Smooth muscle cell (in vitro differentiated cells): Measurements from ENCODE around the gene KRT7. TPM values are rescaled to one million over a fixed set of nuclear protein-coding genes. Genes with fewer than 3 reads are reported as not detected.

Experiments used
- DNase-seq: peaks from one replicate; lab custom pipeline; 2025; ENCODE audit not compliant: unreplicated experiment; lab: John Stamatoyannopoulos, UW
- H2AFZ ChIP-seq: fragments of 200-600 bp; sonication (generic); 2 replicates; pipeline ENCODE4 v1.6.0; 2016; ENCODE audit warnings: antibody characterized with exemption, low read depth, mild to moderate bottlenecking
- H3F3A ChIP-seq: fragments of 200-600 bp; sonication (generic); 2 replicates; pipeline ENCODE4 v1.6.0; 2017; ENCODE audit warnings: antibody characterized with exemption, low read depth
- H3K27ac ChIP-seq: fragments of 200-600 bp; sonication (generic); 2 replicates; pipeline ENCODE4 v1.5.1; 2016; ENCODE audit warnings: low read depth, mild to moderate bottlenecking
- H3K27me3 ChIP-seq: fragments of 200-600 bp; sonication (generic); 2 replicates; pipeline ENCODE4 v1.6.1; 2016; ENCODE audit warnings: low read depth, mild to moderate bottlenecking
- H3K36me3 ChIP-seq: fragments of 200-600 bp; sonication (generic); 2 replicates; pipeline ENCODE4 v1.5.1; 2016; ENCODE audit warnings: low read depth
- H3K4me1 ChIP-seq: fragments of 200-600 bp; sonication (generic); 2 replicates; pipeline ENCODE4 v1.5.1; 2016; ENCODE audit warnings: low read depth
- H3K4me2 ChIP-seq: fragments of 200-600 bp; sonication (generic); 2 replicates; pipeline ENCODE4 v1.6.0; 2016; ENCODE audit warnings: mild to moderate bottlenecking
- H3K4me3 ChIP-seq: fragments of 200-600 bp; sonication (generic); 2 replicates; pipeline ENCODE4 v1.5.1; 2016; ENCODE audit warnings: mild to moderate bottlenecking
- H3K79me2 ChIP-seq: fragments of 200-600 bp; sonication (generic); 2 replicates; pipeline ENCODE4 v1.6.0; 2016; ENCODE audit warnings: low read depth, mild to moderate bottlenecking
- H3K9ac ChIP-seq: fragments of 200-600 bp; sonication (generic); 2 replicates; pipeline ENCODE4 v1.6.0; 2016; ENCODE audit warnings: low read depth
- H3K9me3 ChIP-seq: fragments of 200-600 bp; sonication (generic); replicated peaks from 2 replicates; pipeline ENCODE4 v1.5.1; 2016; ENCODE audit warnings: low read depth
- H4K20me1 ChIP-seq: fragments of 200-600 bp; sonication (generic); 2 replicates; pipeline ENCODE4 v1.6.0; 2016; ENCODE audit warnings: low read depth
- CTCF ChIP-seq: fragments of 200-600 bp; sonication (generic); IDR thresholded peaks from 2 replicates; pipeline ENCODE4 v1.5.1; 2017; ENCODE audit warnings: borderline replicate concordance, mild to moderate bottlenecking, antibody characterized with exemption; ENCODE audit not compliant: insufficient read depth, poor library complexity, severe bottlenecking
- WGBS: methylation state at CpG from one replicate; pipeline ENCODE4 v1.1.7; 2016; ENCODE audit warnings: low lambda C conversion rate; 5-methylcytosine and 5-hydroxymethylcytosine counted together
- polyA plus RNA-seq: library from polyadenylated mRNA; unstranded; fragments of >200 nt; fragmentation: Nextera tagmentation; extraction: Ambion mirVana; gene quantifications from 2 replicates; pipeline ENCODE4 v1.2.1, GENCODE V29; 2016
- total RNA-seq: library from RNA; depleted of rRNA; stranded (reverse); fragments of >200 nt; gene quantifications from 2 replicates; pipeline ENCODE4 v1.2.3, GENCODE V29; 2014

KRT7 gene
- total and polyA plus RNA-seq, 2 experiments from 2014 or later, result 190 to 214 TPM

GRCh38 chr12:52193991-52194390 lies 39.1 kb upstream of the KRT7 start:
- H3K27me3 ChIP-seq, result no peaks in the 10 kb centered on the region
- no peak overlapping the region for H3K9ac ChIP-seq
- H2AFZ ChIP-seq, result peak overlapping the region; percentile 5
- H3K4me1 ChIP-seq, result peaks cover 20% of the 10 kb centered on the region
- peak overlapping the region; percentile 59 for H3K4me2 ChIP-seq
- H3K27ac ChIP-seq, result peak overlapping the region; percentile 55
- H3K9me3 ChIP-seq, result no peaks in the 10 kb centered on the region
- H3F3A ChIP-seq, result peaks cover 11% of the 10 kb centered on the region
- no peaks in the 10 kb centered on the region for H4K20me1 ChIP-seq
- H3K36me3 ChIP-seq, result no peaks in the 10 kb centered on the region
- no peaks in the 10 kb centered on the region for H3K79me2 ChIP-seq
- TF ChIP-seq CTCF, result no peak
- WGBS, result 56% methylated on average over 6 of the region's 6 CpGs
- DNase-seq, result no peak
- H3K4me3 ChIP-seq, result no peak overlapping the region

GRCh38 chr12:52195065-52195730 lies 37.8 kb upstream of the KRT7 start:
- peak overlapping the region; percentile 59 for H3K4me2 ChIP-seq
- TF ChIP-seq CTCF, result no peak
- no peaks in the 10 kb centered on the region for H3K9me3 ChIP-seq
- DNase-seq, result no peak
- peak overlapping the region; percentile 55 for H3K27ac ChIP-seq
- H3F3A ChIP-seq, result peaks cover 11% of the 10 kb centered on the region
- 30% methylated on average over 8 of the region's 8 CpGs for WGBS
- H3K9ac ChIP-seq, result peak overlapping the region; percentile 54
- no peaks in the 10 kb centered on the region for H3K27me3 ChIP-seq
- peaks cover 20% of the 10 kb centered on the region for H3K4me1 ChIP-seq
- no peaks in the 10 kb centered on the region for H3K36me3 ChIP-seq
- H3K4me3 ChIP-seq, result no peak overlapping the region
- no peaks in the 10 kb centered on the region for H4K20me1 ChIP-seq
- H3K79me2 ChIP-seq, result no peaks in the 10 kb centered on the region
- peak overlapping the region; percentile 28 for H2AFZ ChIP-seq

GRCh38 chr12:52197371-52198231 lies 35.4 kb upstream of the KRT7 start:
- Histone ChIP-seq H4K20me1 (no peaks in the 10 kb centered on the region), H3K9me3 (no peaks in the 10 kb centered on the region), H3K4me1 (peaks cover 30% of the 10 kb centered on the region), H3K4me2 (no peak overlapping the region), H2AFZ (no peak overlapping the region), H3K9ac (no peak overlapping the region), H3K27ac (no peak overlapping the region), H3F3A (peaks cover 11% of the 10 kb centered on the region), H3K79me2 (no peaks in the 10 kb centered on the region), H3K4me3 (no peak overlapping the region), H3K36me3 (no peaks in the 10 kb centered on the region), H3K27me3 (no peaks in the 10 kb centered on the region)
- no peak for DNase-seq
- no peak for TF ChIP-seq CTCF
- 82% methylated on average over 11 of the region's 11 CpGs for WGBS
